MG63 (cell line): ENCODE data around the gene ATXN2L. TPM values are rescaled to one million over a fixed set of nuclear protein-coding genes. Genes with fewer than 3 reads are reported as not detected.
"Not testable (repeated sequence)": the region's sequence is repeated elsewhere in the genome, so short reads cannot be mapped to it uniquely, and the experiment has no call there.

Experiments used
- DNase-seq: peaks from one replicate; pipeline ENCODE4 v3.0.0-alpha.2; 2020
- H3K27me3 ChIP-seq: fragments of 250-450 bp; sonication (Bioruptor Pico); 2 replicates; pipeline ENCODE4 v1.5.1; 2020; ENCODE audit warnings: mild to moderate bottlenecking, moderate library complexity
- H3K36me3 ChIP-seq: fragments of 250-450 bp; sonication (Bioruptor Pico); 2 replicates; pipeline ENCODE4 v1.5.1; 2020; ENCODE audit warnings: mild to moderate bottlenecking, moderate library complexity
- H3K4me3 ChIP-seq: fragments of 250-450 bp; sonication (Bioruptor Pico); 2 replicates; pipeline ENCODE4 v1.5.1; 2020; ENCODE audit warnings: mild to moderate bottlenecking, moderate library complexity
- H3K9me3 ChIP-seq: fragments of 250-450 bp; sonication (Bioruptor Pico); 2 replicates; pipeline ENCODE4 v1.5.1; 2020; ENCODE audit warnings: mild to moderate bottlenecking, moderate library complexity
- total RNA-seq: library from RNA; depleted of rRNA; stranded (reverse); fragments of >200 nt; shearing (Covaris generic); gene quantifications from 2 replicates; pipeline ENCODE4 v1.2.3, GENCODE V29; 2014; ENCODE audit warnings: low replicate concordance; rRNA removed

Gene ATXN2L, protein sequence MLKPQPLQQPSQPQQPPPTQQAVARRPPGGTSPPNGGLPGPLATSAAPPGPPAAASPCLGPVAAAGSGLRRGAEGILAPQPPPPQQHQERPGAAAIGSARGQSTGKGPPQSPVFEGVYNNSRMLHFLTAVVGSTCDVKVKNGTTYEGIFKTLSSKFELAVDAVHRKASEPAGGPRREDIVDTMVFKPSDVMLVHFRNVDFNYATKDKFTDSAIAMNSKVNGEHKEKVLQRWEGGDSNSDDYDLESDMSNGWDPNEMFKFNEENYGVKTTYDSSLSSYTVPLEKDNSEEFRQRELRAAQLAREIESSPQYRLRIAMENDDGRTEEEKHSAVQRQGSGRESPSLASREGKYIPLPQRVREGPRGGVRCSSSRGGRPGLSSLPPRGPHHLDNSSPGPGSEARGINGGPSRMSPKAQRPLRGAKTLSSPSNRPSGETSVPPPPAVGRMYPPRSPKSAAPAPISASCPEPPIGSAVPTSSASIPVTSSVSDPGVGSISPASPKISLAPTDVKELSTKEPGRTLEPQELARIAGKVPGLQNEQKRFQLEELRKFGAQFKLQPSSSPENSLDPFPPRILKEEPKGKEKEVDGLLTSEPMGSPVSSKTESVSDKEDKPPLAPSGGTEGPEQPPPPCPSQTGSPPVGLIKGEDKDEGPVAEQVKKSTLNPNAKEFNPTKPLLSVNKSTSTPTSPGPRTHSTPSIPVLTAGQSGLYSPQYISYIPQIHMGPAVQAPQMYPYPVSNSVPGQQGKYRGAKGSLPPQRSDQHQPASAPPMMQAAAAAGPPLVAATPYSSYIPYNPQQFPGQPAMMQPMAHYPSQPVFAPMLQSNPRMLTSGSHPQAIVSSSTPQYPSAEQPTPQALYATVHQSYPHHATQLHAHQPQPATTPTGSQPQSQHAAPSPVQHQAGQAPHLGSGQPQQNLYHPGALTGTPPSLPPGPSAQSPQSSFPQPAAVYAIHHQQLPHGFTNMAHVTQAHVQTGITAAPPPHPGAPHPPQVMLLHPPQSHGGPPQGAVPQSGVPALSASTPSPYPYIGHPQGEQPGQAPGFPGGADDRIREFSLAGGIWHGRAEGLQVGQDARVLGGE
- 17.3 and 18.7 TPM in 2 replicates for total RNA-seq

DNA sequence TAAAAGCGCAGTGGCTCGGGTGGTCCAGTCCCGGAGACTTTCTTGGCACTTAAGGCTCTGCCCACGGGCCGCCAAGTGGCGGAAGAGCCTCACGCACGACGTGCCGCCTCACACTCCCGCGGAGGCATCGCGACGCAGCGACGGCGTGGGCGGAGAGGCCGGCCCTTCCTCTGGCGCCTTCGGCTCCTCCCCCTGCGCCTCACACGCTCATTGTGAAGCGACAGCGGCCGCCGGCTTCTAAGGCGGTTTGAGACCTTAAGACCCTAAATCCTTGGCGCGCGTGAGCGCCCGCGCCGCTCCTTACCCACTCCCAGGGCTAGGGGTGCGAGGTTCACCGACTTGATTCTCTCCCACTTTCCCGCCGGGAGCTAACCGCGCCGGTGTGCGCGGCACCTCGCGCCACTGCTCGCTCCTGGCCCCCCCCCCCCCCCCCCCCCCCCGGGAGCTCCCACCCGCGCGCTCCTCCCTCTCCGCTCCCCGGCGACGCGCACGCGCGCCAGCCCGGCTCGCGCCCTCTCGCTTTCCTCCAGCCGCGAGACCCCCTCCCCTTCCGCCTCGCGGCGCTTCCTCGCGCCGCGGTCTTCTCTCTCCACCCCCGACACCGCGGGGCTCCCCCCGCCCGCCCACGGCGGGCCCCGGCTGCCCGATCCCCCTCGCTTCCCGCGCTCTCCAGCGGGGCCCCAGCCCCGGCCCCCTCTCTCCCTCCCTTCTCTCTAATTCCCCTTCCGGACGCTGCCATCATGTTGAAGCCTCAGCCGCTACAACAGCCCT, at the start of gene ATXN2L:
Gene ATXN2L, plus strand, starts transcription at position 480 of the 771 bp plus-strand sequence. Its CDS starts 261 bp downstream, at position 741.
- H3K4me3 ChIP-seq, result peak within 1 kb of the TSS; percentile 84
- peaks cover 55% of the 10 kb centered on the region for H3K36me3 ChIP-seq

DNA sequence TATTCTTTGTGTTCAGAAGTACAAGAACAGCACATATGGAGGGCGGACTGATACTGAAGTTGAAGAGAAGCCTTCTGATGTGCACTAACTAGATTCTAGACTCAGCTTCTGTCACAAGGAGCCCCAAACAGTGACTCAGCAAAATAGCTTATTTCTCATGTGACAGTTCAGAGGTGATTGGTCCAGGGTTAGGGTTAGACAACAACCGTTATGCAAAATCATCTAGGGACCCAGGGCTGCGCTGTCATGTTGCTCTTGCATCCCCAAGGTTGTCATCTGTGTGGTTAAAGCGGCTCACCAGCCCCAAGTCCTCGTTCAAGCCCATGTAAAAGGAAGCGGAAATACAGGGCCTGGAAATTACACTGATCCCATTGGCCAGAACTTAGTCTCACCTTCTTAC, 41.1 kb upstream of the ATXN2L start:
- not testable (repeated sequence) for H3K36me3 ChIP-seq, H3K9me3 ChIP-seq, DNase-seq, H3K27me3 ChIP-seq, H3K4me3 ChIP-seq

More for the DNA sequence above, at the start of gene ATXN2L:
- DNase-seq, result peak; percentile 98
- no peaks in the 10 kb centered on the region for H3K9me3 ChIP-seq
- no peaks in the 10 kb centered on the region for H3K27me3 ChIP-seq

DNA sequence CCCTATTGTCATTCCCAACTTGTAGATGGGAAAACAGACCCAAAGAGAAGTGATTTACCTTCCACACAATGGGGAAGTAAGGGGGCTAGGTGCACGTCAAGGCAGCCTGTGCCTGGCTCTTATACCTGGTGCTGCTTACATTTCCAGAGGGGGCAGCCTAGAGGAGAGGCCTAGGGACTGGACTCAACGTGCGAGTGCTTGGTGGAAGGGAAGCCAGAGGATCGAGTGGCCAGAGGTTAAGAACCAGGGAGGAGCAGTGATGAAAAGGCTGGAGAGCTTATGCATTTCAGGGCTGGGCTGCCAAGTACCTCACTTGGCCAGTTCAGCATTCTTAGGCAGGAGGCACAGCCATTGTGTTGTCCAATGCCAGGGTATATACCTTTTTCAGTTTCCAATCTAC, 40.4 kb upstream of the ATXN2L start:
- not testable (repeated sequence) for H3K36me3 ChIP-seq, H3K4me3 ChIP-seq, H3K27me3 ChIP-seq, DNase-seq, H3K9me3 ChIP-seq

DNA sequence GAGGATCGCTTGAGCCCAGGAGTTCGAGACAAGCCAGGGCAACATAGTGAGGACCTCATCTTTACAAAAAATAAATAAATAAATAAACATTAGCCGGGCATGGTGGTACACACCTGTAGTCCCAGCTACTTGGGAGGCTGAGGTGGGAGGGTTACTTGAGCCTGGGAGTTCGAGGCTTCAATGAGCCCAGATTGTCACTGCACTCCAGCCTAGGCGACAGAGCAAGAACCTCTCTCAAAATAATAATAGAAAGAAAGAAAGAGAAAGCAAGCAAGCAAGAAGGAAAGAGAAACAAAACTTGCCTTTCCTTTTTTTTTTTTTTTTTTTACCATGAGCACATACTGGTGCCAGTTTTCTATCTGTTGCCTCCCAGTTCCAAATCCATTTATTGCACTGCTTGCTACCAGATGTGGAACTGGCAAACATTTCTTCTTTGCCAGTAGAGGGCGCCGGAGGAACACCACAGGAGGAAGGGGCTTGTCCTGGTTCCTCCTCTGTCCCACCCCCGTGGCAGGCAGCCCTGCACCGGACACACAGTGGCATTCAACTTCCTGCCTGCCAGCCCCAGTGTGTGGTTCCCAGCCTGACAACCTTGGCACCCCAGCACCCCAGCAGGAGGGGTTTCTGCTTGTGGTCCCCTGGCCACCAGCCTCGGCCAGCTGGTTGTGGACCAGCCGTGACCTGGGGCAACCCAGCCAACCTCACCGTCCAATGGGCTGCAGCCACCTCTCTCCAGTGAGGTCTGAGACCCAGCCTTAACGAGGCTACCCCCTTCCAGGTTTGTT, 20.4 kb upstream of the ATXN2L start:
- not testable (repeated sequence) for H3K4me3 ChIP-seq, H3K9me3 ChIP-seq, H3K36me3 ChIP-seq, H3K27me3 ChIP-seq
- peak; percentile 76 for DNase-seq

DNA sequence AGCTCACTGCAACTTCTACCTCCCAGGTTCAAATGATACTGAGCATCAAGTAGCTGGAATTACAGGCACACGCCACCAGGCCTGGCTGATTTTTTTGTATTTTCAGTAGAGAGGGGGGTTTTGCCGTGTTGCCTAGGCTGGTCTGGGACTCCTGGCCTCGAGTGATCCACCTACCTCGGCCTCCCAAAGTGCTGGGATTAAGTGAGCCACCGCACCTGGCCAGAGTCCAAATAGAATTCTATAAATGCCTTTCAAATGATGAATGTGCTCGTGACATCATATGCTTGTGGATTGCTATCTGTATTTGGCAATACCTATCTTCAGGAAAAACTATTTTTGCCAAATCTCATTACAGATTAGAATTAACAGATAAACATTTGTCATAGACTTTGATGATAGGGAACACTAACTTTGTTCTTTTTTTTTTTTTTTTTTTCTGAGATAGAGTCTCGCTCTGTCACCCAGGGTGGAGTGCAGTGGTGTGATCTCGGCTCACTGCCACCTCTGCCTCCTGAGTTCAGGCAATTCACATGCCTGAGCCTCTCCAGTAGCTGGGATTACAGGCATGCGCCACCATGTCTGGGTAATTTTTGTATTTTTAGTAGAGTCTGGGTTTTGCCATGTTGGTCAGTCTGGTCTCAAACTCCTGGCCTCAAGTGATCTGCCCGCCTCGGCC, 15.2 kb upstream of the ATXN2L start:
- DNase-seq, H3K9me3 ChIP-seq, H3K27me3 ChIP-seq, H3K36me3 ChIP-seq, H3K4me3 ChIP-seq: not testable (repeated sequence)

DNA sequence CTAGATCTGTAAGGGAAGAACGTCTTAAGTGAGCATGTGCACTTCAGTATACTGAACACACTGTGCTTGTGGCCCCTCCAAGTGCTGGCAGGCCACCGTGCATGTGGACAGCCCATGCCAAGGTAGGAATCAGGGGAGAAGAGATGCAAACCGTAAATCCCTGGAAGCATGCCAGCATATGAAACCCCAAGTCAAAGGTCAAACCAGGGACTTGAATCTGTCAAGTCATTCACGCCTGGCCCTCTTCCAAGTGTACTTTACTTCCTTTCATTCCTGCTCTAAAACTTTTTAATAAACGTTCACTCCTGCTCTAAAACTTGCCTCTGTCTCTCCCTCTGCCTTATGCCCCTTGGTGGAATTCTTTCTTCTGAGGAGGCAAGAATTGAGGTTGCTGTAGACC, 2.8 kb upstream of the ATXN2L start:
- H3K4me3 ChIP-seq, result no peak overlapping the region
- H3K27me3 ChIP-seq, result no peaks in the 10 kb centered on the region
- DNase-seq, result no peak

DNA sequence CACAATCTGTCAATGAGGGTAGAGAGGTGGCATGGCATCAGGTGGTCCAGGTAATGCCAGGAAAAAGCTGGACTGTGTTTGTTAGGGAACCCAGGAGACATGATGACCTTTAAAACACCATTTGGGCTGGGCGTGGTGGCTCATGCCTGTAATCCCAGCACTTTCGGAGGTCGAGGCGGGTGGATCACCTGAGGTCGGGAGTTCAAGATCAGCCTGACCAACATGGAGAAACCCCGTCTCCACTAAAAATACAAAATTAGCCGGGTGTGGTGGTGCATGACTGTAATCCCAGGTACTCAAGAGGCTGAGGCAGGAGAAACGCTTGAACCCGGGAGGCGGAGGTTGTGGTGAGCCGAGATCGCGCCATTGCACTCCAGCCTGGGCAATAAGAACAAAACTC, 2.3 kb upstream of the ATXN2L start:
- H3K36me3 ChIP-seq, result peaks cover 33% of the 10 kb centered on the region
- H3K9me3 ChIP-seq, H3K27me3 ChIP-seq, H3K4me3 ChIP-seq, DNase-seq: not testable (repeated sequence)

More for the DNA sequence above, 2.8 kb upstream of the ATXN2L start:
- Histone ChIP-seq H3K36me3 (peaks cover 28% of the 10 kb centered on the region), H3K9me3 (no peaks in the 10 kb centered on the region)

DNA sequence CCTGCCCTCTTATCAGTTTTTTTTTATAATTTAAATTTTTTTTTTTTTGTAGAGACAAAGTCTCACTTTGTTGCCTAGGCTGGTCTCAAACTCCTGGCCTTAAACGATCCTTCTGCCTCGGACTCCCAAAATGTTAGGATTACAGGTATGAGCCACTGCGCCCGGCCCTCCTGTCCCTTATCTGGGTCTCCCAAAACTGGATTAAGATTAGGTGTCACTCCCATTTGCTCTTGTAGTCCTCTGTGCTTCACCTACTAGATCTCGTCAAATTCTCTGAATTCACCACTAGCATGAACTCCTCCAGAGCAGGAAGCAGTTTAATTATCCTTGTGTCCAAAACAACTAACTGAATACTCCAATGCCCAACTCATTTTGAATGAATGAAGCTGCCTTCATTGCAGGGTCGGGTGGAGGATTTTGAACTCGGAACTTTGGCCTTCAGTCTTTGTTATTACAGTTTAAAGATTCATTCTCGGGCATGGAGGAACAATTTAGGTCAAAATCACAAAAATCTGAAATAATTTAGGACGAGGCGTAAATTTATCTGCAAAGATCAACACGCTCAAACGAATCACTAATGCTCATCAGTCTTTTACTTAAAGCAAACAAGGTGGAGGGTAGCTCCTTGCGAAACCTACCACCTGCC, 802 bp upstream of the ATXN2L start:
- no peak for DNase-seq
- no peaks in the 10 kb centered on the region for H3K27me3 ChIP-seq
- peaks cover 48% of the 10 kb centered on the region for H3K36me3 ChIP-seq
- H3K4me3 ChIP-seq, result peak overlapping the region; percentile 84
- H3K9me3 ChIP-seq, result no peaks in the 10 kb centered on the region

DNA sequence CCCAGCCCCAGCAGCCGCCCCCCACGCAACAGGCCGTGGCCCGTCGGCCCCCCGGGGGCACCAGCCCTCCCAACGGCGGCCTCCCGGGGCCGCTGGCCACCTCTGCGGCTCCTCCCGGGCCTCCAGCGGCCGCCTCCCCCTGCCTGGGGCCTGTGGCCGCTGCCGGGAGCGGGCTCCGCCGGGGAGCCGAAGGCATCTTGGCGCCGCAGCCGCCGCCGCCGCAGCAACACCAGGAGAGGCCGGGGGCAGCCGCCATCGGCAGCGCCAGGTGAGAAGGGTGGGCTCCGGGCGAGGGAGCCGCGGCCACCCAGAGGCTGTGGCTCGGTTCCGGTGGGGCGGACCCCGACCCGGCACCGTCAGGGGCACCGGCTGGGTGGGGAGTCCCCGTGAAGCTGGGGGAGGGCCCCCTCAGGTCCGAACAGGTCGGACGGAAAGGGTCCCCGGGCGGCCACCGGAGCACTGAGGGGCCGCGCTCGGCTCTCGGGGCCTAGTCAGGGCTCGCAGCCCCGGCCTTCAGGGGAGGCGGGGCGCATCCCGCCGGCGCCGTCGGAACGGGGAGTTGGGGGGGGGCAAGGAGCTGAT, 583 bp downstream of the ATXN2L start:
- H3K9me3 ChIP-seq, result no peaks in the 10 kb centered on the region
- no peak for DNase-seq
- peak overlapping the region; percentile 84 for H3K4me3 ChIP-seq
- no peaks in the 10 kb centered on the region for H3K27me3 ChIP-seq
- peaks cover 62% of the 10 kb centered on the region for H3K36me3 ChIP-seq

DNA sequence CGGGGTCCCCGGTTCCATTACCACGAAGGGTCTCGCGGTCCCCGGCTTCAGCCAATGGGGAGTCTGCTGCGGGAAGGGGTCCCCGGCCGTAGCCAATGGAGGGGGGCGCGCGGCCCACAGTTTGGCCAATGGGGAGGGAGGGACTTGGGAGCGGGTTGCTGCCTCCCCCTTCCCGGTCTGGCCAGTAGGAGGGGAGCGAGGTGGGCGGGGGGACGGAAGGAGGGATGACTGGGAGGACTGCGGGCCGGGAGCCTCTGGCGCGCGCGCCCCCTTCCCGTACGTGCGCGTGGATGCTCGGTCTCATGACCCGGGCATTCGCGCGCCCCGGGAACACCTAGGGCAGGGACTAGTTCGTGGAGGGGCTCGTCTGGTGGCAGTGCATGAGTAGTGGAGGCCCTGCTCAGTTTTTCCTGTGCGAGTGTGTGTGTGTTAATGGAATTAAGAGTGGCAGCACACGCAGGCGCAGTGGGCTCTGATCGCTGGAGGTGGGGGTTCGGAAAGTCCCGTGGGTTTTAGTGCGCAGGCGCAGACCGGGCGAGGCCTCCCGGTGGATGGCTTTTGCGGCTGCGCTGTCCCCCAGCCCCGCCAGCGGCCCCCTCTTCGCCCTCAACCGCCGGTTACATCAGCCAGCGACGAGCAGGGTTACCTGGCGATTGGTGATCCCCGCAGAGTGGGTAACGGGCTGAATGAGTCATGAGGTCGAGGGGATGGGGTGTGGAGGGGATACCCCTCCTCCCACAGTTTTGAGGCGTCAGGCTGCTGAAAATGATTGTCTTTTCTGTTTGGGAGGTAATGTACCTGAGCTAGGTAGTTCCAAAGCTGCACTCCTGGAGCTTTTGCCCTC, 1.3 kb downstream of the ATXN2L start:
- H3K4me3 ChIP-seq, result peak overlapping the region; percentile 84
- DNase-seq, result peak; percentile 100
- H3K9me3 ChIP-seq, result no peaks in the 10 kb centered on the region
- peaks cover 69% of the 10 kb centered on the region for H3K36me3 ChIP-seq
- no peaks in the 10 kb centered on the region for H3K27me3 ChIP-seq

DNA sequence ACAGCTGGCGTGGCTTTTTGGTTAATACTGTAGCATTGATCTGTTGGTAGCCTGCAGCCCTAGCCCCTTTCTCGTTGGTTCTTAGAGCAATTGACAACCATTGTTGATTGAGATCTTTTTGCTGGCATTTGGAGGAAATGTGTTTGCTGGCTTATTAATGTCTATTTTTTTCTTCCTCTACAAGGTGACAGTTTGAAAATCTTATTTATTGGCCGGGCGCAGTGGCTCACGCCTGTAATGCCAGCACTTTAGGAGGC, 1.8 kb downstream of the ATXN2L start:
- H3K4me3 ChIP-seq, result peak overlapping the region; percentile 84
- no peak for DNase-seq
- peaks cover 74% of the 10 kb centered on the region for H3K36me3 ChIP-seq
- H3K9me3 ChIP-seq, result no peaks in the 10 kb centered on the region
- H3K27me3 ChIP-seq, result no peaks in the 10 kb centered on the region

DNA sequence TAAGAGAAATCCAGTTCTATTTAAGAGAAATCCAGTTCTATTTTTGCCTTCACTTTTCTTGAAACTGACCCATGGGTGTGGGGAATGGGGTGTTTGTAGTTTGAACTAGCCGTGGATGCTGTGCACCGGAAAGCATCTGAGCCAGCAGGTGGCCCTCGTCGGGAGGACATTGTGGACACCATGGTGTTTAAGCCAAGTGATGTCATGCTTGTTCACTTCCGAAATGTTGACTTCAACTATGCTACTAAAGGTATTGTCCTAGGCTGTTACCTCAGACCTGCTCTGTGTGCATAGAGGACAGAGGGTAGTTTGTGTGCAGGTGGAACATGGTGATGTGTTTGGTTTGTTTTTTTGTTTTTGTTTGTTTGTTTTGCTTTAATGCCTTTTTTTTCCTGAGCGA, 3.3 kb downstream of the ATXN2L start:
- DNase-seq, result no peak
- Histone ChIP-seq H3K36me3 (peaks cover 74% of the 10 kb centered on the region), H3K9me3 (no peaks in the 10 kb centered on the region), H3K4me3 (no peak overlapping the region), H3K27me3 (no peaks in the 10 kb centered on the region)

DNA sequence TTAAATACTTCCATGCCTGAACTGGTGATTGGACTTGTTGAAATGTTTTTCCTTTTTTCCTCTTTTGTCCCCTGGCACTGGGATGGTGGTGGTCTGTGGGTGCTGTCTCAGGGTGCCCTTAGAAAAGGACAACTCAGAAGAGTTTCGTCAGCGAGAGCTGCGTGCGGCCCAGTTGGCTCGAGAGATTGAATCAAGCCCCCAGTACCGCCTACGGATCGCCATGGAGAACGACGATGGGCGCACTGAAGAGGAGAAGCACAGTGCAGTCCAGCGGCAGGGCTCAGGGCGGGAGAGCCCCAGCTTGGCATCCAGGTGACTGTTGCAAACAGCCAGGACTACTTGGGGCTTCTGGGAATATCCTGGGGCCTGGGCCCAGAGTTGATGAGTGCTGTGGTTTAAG, 6.9 kb downstream of the ATXN2L start:
- H3K36me3 ChIP-seq, result peaks cover 100% of the 10 kb centered on the region
- H3K27me3 ChIP-seq, result no peaks in the 10 kb centered on the region
- no peak for DNase-seq
- H3K9me3 ChIP-seq, result no peaks in the 10 kb centered on the region
- no peak overlapping the region for H3K4me3 ChIP-seq

DNA sequence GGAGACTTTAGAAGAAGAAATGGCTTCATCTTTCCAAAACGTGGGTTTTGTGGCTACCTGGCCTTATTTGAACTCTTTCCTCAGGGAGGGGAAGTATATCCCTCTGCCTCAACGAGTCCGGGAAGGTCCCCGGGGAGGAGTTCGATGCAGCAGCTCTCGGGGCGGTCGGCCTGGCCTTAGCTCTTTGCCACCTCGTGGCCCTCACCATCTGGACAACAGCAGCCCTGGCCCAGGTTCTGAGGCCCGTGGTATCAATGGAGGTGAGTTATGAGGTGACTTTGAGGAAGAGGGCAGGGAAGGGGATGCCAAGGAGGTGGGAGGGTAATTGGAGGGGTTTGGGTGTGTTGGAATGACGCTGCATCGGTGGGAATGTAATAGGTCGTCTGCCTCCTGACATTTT, 7.7 kb downstream of the ATXN2L start:
- peaks cover 100% of the 10 kb centered on the region for H3K36me3 ChIP-seq
- no peaks in the 10 kb centered on the region for H3K27me3 ChIP-seq
- H3K9me3 ChIP-seq, result no peaks in the 10 kb centered on the region
- no peak for DNase-seq
- no peak overlapping the region for H3K4me3 ChIP-seq
